GM19328 (cell line): ENCODE data around the gene SYK.

ENCODE experiments used
- ATAC-seq: cut with Tn5 transposase; IDR thresholded peaks from one replicate; pipeline ENCODE4 v1.9.1; 2021; ENCODE audit warnings: mild to moderate bottlenecking, moderate library complexity; ENCODE audit not compliant: unreplicated experiment

Gene SYK

DNA sequence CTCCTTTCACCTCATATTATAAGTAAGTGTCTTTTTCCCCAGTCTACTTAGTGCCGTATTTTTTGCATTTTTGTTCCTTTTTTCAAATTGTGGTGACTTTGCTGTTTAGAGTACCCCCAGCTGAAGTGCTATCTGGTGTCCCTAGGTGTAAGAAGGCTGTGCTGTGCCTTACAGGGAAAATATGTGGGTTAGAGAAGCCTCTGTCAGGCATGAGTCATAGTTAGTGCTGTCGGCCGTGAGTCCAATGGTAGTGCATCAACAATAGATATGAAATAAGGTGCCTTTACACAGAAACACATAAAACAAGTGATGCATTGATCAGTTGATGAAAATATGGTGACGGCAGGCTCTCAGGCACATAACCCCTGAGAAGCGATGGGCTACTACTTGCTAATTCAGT, 20.1 kb downstream of the SYK start:
- ATAC-seq, result no peak

DNA sequence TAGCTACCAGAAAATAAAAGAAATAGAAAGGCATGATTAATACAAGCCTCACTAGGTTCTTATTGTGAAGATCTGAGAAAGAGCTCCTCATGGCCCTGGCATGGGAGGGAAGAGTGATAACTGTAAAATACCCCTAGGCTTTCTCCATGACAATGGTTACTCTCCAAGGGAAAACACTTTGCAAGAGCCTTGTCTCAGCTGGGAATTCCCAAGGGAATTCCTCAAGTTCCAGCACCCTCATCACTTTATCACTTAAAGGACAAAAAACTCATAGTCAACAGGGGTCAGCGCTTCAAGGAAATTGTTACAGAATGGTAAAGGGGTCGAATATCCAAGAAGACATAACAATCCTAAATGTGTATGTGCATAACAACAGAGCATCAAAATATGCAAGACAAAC, 21.2 kb downstream of the SYK start:
- no peak for ATAC-seq

DNA sequence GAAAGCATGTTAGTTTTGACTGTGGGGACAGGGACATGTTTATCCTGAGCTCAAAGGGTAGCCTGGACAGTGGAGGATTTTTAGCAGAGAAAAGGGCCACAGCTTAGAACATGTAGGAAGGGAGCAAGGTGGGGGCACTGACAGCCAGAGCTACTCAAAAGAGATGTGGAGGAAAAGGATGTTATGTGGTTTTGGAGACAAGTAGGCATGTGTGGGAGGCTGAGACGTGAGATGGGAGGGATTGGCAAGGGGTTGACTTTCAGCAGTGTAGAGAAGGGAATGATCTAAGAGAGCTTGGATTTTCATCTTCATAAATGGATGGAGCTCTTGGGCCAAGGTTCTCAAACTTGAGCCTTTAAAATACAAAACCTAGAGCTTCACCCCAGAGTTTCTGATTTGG, 24.0 kb downstream of the SYK start:
- ATAC-seq, result no peak

DNA sequence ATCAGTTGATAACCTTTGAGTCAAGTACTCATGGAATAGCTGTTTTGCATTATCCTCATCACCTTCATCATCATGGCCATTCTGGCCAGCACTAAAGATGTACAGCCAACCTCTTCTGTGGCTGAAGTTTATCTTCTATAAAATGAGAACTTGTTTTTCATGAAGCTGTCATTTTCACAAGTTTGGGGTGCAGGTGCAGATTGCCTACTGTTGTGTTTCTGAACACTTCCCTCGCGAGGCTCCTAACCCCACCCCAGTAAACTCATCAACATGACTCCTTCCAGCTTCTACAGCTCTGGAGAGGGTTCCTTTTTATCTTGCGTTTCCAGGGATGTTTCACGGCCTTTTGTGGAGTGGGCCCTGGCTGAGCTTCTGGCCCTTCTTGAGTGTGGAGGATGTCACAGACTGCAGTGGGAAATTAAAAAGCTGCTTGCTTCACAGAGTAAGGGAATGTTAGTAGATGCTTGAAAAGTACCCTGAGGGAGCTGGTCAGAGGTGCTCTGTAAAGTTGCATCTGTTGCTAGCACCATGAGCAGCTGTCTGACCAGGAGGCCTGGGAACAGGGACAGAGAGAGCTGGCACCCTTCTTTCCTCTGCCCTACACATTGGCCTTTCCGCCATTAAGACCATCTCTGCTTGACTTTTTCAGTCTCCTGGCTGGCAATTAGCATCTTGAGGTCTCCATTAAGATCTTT, 24.9 kb downstream of the SYK start:
- ATAC-seq, result no peak

DNA sequence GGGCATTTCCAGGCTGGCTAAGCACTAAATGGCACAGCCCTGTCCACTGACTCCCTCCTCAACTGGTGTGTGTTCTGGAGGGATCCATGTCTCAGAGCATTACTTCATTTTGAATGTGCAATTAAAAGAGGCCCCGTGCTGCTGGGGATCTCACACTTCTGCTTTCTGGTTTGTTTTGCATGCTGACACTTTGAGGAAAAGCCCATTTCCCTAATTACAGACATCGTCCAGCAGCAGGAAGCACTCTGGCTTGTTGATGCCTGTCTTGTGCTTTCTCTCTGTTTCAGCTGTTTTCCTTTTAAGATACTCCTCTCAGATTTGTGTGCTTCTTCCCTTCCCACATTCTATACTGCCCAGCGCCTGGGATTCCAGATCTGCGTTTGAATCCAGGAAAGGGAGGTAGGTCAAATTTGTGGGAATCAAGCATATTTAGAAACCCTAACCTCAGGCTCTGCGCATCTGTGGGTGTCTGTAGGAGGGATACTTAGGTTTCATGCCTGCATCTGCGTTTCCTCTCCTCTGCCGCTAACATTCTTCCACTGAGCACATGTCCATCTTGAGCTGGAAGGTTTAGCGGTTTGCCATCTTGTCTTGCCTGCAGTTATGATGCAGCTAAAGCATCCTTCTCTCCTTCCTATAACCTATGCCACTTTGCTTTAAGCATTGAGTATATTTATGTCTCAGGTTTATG, 25.7 kb downstream of the SYK start:
- peak; percentile 33 for ATAC-seq

DNA sequence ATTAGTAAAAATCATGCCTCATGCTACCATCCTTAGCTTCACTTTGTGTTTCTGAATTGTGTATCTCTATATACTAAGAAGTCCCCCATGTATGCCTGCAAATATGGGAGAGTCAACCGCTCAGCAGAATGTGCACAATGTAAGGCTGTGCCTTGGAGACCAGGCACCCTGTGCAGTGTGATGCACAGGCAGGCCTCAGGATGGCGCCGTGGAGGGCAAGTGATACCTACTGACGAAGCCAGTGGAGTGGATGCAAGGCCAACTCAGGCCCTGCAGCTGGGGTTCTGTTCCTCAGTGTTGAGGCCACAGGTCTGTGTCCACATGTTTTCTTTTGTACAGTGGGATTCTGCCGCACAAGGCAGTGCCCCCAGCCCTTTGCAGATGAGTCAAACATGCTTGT, 28.4 kb downstream of the SYK start:
- no peak for ATAC-seq

DNA sequence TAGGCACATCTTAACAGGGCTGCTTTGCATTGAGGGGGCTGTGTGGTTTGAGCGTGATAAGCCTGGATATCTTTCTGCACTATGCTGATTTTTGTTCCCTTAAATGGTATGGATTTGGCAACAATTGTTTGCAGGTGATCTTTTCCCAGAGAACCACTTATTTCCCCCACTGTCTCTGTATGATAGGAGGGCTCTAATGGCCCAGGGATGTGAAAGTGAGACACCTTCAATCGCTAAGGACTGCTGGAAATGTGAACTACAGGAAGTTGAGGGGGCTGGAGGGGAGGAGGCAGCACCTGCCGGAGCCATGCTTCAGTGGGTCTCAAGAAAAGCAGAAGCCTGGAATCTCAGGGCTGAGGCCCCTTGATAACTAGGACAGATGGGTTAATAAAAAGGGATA, 29.4 kb downstream of the SYK start:
- no peak for ATAC-seq

DNA sequence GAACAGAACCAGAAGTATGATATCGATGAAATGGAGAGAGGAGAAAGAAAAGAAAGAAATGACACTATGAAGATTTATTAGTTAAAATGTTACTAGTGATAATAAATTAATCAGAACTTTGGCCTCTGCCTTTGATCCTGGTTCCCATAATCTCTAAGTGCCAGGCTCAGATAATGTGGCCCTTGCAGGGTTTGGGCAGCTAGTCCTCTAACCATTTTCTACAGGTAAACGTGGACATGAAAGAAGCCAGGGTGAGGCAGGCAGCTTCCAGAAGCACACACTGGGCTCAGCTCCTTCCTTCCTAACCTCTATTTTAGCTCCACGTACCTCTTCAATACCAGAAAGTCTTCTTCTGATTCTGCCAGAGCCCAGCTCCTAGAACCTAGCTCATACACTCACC, 30.6 kb downstream of the SYK start:
- no peak for ATAC-seq

DNA sequence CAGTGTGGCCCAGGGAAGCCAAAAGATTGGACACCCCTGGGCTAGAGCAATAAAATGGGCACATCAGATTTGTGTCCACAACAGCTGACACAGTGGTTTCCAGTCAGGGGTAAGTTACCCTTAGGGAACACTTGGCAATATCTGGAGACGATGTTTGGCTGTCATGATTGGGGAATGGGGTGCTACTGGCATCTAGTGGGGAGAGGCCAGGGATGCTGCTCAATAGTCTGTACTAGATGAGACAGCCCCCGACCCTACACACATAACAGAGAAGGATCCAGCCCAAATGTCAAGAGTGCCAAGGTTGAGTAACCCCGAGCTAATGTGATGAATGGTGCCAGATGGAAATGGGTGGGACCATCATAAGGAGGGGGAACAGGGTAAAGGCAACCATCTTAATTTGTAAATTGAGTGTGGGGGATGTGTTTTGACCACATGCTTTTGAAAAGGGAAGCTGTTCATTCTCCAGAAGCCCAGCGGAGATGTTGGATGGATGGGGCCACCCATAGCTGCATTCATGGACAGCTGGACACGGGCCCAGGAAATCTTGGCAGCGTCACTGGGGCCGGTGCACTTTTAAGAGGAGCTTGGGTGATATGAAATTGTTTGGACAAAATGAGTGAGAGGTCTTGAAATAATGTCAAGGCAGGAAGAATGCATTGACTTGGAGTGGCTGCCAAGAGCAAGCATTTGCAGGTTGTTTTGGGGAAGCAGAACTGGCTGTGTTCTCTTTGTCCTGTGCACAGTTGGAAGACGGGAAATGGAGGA, 33.4 kb downstream of the SYK start:
- ATAC-seq, result no peak

DNA sequence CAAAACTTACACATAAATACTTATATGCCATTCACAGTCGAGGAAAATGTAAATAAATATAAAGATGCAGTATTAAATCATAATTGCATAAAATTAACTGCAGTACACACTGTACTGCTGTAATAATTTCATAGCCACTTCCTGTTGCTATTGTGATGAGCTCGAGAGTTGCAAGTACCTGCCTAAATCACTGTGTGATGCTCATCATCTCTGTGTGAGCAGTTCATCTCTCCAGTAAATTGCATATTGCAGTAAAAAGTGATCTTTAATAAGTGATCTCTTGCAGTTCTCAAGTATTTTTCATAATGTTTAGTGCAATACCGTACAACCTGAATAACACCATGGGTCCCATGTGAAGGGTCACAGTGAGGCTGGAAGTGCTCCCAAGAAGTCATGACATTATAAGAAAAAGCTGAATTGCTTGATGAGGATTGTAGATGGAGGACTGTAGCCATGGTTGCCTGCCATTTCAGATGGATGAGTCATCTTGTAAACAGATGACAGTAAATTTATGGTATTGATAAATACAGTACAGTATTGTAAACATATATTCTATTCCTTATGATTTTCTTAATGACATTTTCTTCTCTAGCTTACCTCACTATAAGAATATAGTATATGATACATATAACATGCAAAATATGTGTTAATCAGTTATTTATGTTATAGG, 34.9 kb downstream of the SYK start:
- no peak for ATAC-seq

DNA sequence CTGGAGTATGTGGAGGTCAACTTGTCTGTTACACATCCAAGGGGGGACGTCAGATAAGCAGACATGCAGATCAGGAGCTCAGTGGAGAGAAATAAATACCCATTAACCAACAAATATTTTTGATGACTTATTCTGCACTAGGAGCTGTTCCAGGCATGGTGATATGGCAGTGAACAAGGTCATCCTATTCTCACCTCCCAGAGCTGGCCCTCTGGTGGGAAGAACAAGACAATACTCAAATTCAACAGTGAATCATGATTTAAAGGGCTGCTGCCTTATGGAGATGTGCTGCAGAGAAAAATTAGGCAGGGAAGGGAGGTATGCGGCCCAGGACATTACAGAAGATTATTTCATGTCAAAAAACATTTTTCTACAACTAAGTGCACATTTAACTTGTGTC, 36.5 kb downstream of the SYK start:
- ATAC-seq, result no peak

DNA sequence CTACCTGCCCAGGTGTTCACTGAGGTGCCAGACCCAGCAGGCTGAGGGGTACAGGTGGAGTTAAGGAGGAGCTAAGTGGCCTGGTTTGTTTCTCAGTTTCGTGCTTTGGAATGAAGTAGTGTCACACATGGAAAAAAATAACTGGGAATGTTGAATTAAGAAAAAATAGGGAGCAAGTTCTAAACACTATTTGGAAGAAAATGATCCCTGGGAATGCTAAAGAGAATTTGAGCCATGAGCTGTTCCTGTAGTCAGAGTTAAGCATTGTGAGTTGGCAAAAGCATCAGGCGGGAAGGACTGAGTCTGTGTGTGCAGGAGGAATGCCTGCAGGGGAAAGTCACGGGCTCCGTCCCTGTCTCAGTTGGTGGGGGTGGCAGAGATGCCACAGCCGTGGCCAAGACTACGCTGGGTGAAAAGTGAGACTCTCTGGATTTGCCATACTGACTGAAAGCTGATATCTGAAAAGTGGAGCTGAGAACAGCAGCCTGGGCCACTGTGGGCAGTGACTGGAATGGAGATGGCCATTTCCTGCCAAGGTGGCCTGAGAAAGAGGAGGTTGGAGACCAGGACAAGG, 37.0 kb downstream of the SYK start:
- no peak for ATAC-seq

DNA sequence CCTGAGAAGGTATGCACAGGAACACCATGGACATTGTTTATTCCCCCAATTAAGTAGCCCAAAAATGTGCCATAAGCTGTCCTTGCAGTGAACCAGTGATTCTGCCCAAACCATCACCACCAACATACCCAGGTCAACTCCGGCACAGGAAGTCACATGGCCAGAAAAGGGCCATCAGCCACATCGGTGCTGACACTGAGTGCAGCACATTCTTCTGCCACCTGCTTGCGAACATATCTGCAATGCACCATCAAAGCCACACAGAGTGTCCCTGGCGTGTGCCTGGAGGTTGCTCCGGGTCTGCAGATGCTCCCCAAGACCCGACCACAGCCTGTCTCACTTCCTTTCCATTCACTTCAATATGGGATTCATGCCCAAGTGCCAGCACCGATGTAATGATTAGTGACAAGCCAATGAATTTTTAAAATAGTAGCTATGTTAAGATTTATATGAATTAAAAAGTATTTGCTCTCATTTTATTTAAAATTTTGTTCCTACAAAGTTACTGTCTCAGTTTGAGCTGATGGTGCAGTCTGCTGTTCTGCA, 37.6 kb downstream of the SYK start:
- no peak for ATAC-seq

DNA sequence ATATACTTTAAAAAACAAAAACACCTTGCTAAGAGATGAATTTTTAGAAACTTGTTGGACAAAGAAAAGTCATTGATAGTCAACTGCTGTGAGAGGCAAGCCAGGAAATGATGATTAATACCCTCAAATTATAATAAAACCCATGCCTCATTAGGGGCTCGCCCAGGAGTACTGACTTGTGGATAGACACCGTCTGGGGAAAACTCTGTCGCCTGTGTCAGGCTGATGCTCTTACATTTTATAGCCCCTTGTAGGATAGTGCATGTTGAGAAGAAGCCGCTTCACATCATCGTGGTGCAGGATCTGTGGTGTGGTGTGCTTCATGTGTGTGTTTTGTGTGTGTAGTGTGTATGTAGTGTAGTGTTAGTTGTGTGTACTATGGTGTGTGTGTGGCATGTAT, 39.1 kb downstream of the SYK start:
- ATAC-seq, result no peak

DNA sequence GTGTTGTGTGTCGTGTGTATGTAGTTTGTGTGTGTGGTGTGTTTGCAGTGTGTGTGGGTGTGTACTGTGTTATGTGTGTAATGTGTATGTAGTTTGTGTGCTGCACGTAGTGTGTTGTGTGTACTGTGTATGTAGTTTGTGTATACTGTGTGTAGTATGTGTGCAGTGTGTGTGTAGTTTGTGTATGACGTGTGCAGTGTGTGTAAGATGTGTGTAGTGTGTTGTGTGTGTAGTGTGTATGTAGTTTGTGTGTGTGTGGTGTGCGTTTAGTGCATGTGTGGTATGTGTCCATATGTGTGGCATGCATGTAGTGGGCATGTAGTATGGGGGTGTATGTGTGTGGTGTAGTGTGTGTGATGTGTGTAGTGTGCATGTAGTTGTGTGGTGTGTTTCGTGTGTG, 39.6 kb downstream of the SYK start:
- ATAC-seq, result no peak

DNA sequence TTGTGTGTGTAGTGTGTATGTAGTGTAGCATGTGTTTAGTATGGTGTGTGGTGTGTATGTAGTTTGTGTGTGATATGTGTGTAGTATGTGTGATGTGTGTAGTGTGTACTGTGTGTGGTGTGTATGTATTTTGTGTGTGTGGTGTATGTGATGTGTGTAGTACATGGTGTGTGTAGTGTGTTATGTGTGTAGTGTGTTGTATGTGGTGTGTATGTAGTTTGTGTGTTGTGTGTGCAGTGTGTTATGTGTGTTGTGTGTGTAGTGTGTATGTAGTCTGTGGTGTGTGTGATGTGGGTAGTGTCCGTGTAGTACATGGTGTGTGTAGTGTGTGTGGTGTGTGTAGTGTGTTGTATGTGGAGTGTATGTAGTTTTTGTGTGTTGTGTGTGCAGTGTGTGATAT, 40.0 kb downstream of the SYK start:
- no peak for ATAC-seq

DNA sequence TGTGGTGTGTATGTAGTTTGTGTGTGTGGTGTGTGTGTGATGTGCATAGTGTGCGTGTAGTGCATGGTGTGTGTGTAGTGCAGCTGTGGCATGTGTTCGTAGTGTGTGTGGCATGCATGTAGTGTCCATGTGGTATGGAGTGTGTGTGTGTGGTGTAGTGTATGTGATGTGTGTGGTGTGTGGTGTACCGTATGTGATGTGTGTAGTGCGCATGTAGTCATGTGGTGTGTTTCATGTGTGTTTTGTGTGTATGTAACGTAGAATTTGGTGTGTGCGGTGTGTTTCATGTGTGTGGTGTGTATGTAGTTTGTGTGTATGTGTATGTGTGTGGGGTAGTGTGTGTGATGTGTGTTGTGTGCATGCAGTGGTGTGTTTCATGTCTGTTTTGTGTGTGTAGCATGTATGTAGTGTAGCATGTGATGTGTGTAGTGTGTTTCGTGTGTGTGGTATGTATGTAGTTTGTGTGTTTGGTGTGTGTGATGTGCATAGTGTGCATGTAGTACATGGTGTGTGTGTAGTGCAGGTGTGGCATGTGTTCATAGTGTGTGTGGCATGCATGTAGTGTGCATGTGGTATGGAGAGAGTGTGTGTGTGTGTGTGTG, 40.7 kb downstream of the SYK start:
- no peak for ATAC-seq

DNA sequence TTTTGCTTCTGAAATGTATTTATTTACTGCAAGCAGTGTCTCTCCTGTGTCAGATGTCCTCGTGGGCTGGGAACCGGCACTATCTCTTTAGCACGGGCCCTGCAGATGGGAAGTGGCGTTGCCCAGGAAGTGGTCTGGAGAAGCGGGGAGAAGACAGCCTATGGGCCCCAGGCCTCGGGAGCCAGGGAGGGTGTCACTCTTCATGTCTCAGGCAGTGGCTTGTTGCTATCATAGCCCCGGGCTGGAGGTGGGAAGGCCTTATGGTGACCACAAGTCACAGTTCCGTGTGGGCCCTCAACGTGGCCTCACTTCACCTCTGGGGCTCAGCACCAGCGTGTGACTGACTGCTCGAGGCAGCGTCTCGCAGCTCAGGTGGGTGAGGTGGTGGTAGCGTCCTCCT, 41.4 kb downstream of the SYK start:
- no peak for ATAC-seq

DNA sequence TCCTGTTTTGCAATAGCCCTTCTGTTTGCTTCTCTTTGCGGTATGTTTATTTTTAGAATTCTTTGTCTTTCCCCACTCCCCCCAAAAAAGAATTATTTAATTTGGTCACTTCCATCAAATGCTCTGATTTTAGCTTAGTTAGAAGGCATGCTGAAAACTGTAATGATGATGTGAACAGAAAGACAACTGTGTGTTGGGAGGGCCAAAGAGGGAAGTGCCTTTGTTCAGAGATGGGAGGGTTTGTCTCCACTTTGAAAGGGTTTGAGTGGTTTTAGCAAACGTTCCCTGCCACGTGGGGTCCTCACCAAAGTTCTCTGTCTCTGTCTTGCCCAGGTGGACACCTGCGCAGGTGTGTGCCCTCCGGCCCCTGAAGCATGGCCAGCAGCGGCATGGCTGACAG, 41.9 kb downstream of the SYK start:
- no peak for ATAC-seq

DNA sequence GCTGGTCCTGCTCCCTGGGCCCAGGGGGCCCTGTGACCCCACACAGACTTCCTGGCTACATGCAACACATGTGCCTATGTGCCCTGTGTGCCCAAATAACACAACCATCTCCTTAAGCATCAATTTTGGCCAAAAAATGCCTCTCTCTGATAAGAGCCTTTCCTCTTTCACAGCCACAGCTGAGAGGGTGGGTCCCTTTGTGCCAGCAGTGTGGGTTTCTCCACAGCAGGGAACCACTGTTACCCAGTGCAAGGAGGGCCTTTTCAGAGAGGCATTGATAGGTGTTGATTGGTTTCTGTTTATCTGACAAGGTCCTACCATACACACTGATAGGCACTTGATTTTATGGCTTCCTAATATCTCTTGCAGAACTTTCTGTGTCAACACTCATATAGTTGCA, 42.7 kb downstream of the SYK start:
- ATAC-seq, result no peak
